K562 (cell line): ENCODE measurements around the gene NUP188. TPM values are rescaled to one million over a fixed set of nuclear protein-coding genes. Genes with fewer than 3 reads are reported as not detected.

ENCODE experiments used
- ATAC-seq: fragments of 200-7000 bp; cut with Tn5 transposase; 3 replicates; pipeline ENCODE4 v1.9.1; 2020; ENCODE audit warnings: moderate library complexity
- BruUV-seq: library from RNA; stranded (reverse); fragments of 400-500 nt; replicated peaks from 2 replicates; lab custom pipeline; 2021; lab: Mats Ljungman, UMichigan
- CTCF ChIA-PET: fragments of 300-600 bp; formaldehyde crosslinking; extraction: SDS; loops from one replicate; lab custom pipeline; 2021; ENCODE audit warnings: low intra/inter-chr PET ratio; lab: Yijun Ruan, JAX
- POLR2A ChIA-PET: fragments of 300-600, 350-650 bp; sonication (Branson Sonifier 250); formaldehyde crosslinking; extraction: SDS; loops from one replicate; lab custom pipeline; 2021; ENCODE audit warnings: antibody characterized with exemption, inconsistent platforms; lab: Yijun Ruan, JAX
- DNase-seq, 4 experiments: peaks; one replicate each; pipeline versions ENCODE4 v3.0.0 to v3.0.0-alpha.2; 2011 to 2018; ENCODE audit warnings: low spot score in 3 of 4, mixed read lengths in 3 of 4; ENCODE audit errors: extremely low read depth in 1 of 4
- FAIRE-seq: peaks from 2 replicates; lab custom pipeline; 2011; peaks lifted over from hg19 to GRCh38; lab: Jason Lieb, UNC
- H2AFZ ChIP-seq: 2 replicates; pipeline ENCODE4 v1.6.0; 2011; ENCODE audit warnings: low read depth, low read length, control low read depth, inconsistent platforms
- H3K27ac ChIP-seq: fragments of 200-600 bp; 3 replicates; pipeline ENCODE4 v1.8.0; 2011; ENCODE audit warnings: low read depth, mild to moderate bottlenecking, control low read depth, inconsistent platforms, low read length, moderate library complexity, mixed read lengths; ENCODE audit errors: extremely low read depth
- H3K27me3 ChIP-seq, 2 experiments: fragments of 300-600 bp in 1 of 2; 2 replicates in 1 of 2; 3 replicates in 1 of 2; pipeline versions ENCODE4 v1.6.0 to v1.8.0; 2011; ENCODE audit warnings: inconsistent platforms in 2 of 2, low read length in 2 of 2, mild to moderate bottlenecking in 1 of 2, mixed read lengths in 1 of 2, moderate library complexity in 1 of 2; ENCODE audit not compliant: control insufficient read depth in 2 of 2, insufficient read depth in 2 of 2
- H3K36me3 ChIP-seq: fragments of 300-600 bp; 3 replicates; pipeline ENCODE4 v1.8.0; 2011; ENCODE audit warnings: mild to moderate bottlenecking, low read length, inconsistent platforms; ENCODE audit not compliant: control insufficient read depth, insufficient read depth
- H3K4me1 ChIP-seq, 2 experiments: fragments of 200-600 bp in 1 of 2; replicated peaks in 1 of 2; 2 replicates in 1 of 2; 3 replicates in 1 of 2; pipeline versions ENCODE4 v1.5.1 to v1.8.0; 2011; ENCODE audit warnings: inconsistent platforms in 2 of 2, low read length in 2 of 2, mild to moderate bottlenecking in 1 of 2, mixed read lengths in 1 of 2, moderate library complexity in 1 of 2; ENCODE audit not compliant: control insufficient read depth in 2 of 2, insufficient read depth in 2 of 2
- H3K4me2 ChIP-seq: 2 replicates; pipeline ENCODE4 v1.6.1; 2011; ENCODE audit warnings: low read length, control low read depth, inconsistent platforms, mixed read lengths; ENCODE audit not compliant: insufficient read depth
- H3K4me3 ChIP-seq: fragments of 200-600 bp; sonication (generic), shearing (Covaris generic); 2 replicates; pipeline ENCODE4 v1.5.1; 2016; ENCODE audit warnings: control low read depth, inconsistent platforms
- H3K79me2 ChIP-seq: fragments of 200-600 bp; 3 replicates; pipeline ENCODE4 v1.8.0; 2011; ENCODE audit warnings: low read length, inconsistent platforms; ENCODE audit not compliant: control insufficient read depth, insufficient read depth
- H3K9ac ChIP-seq, 2 experiments: 2 replicates each; pipeline versions ENCODE4 v1.6.0 to v1.6.1; 2011; ENCODE audit warnings: low read depth in 2 of 2, low read length in 2 of 2, control low read depth in 1 of 2, inconsistent platforms in 1 of 2, mild to moderate bottlenecking in 1 of 2, mixed read lengths in 1 of 2; ENCODE audit not compliant: insufficient read depth in 1 of 2
- H3K9me1 ChIP-seq: one replicate; pipeline ENCODE4 v1.6.0; 2011; ENCODE audit warnings: inconsistent platforms, mild to moderate bottlenecking, low read length, moderate library complexity; ENCODE audit not compliant: control insufficient read depth, insufficient read depth
- H3K9me3 ChIP-seq: replicated peaks from 2 replicates; pipeline ENCODE4 v1.5.1; 2011; ENCODE audit warnings: low read depth, low read length, inconsistent platforms; ENCODE audit not compliant: control insufficient read depth, insufficient read depth
- H4K20me1 ChIP-seq: replicated peaks from 2 replicates; pipeline ENCODE4 v1.6.1; 2011; ENCODE audit warnings: low read length, inconsistent platforms, mixed read lengths; ENCODE audit not compliant: control insufficient read depth, insufficient read depth
- ETS2 ChIP-seq: IDR thresholded peaks from 2 replicates; pipeline ENCODE4 v1.6.1; 2016; ENCODE audit warnings: borderline replicate concordance, missing genetic modification characterization, mild to moderate bottlenecking, moderate library complexity, missing compliant biosample characterization; ENCODE audit not compliant: poor library complexity, severe bottlenecking
- FOXP1 ChIP-seq: sonication (generic); formaldehyde crosslinking; IDR thresholded peaks from 2 replicates; pipeline ENCODE4 v1.8.0; 2022; ENCODE audit warnings: mild to moderate bottlenecking, missing genetic modification reagents
- HDAC1 ChIP-seq, 2 experiments: fragments of 450-650 bp; IDR thresholded peaks; 2 replicates each; pipeline ENCODE4 v1.6.1; 2016 to 2017; ENCODE audit warnings: inconsistent platforms in 1 of 2, mild to moderate bottlenecking in 1 of 2, moderate library complexity in 1 of 2
- JUN ChIP-seq, 2 experiments: sonication (generic) in 1 of 2; formaldehyde crosslinking in 1 of 2; IDR thresholded peaks; 2 replicates each; pipeline versions ENCODE4 v1.6.1 to v1.8.0; 2012 to 2022; ENCODE audit warnings: borderline replicate concordance in 2 of 2, mild to moderate bottlenecking in 2 of 2, improper control_type of control experiment in 1 of 2, low read depth in 1 of 2, low read length in 1 of 2, missing genetic modification reagents in 1 of 2
- ZFP36 ChIP-seq: fragments of 150-350 bp; IDR thresholded peaks from 2 replicates; pipeline ENCODE4 v1.6.1; 2018; ENCODE audit warnings: low read length, low read depth; ENCODE audit not compliant: partially characterized antibody
- ZNF121 ChIP-seq: sonication (generic); formaldehyde crosslinking; conservative IDR thresholded peaks from 2 replicates; pipeline ENCODE4 v1.8.0; 2022; ENCODE audit warnings: missing genetic modification reagents
- ZNF133 ChIP-seq: fragments of 250-450 bp; sonication (Bioruptor Pico); IDR thresholded peaks from 2 replicates; pipeline ENCODE4 v1.4.0; 2020; ENCODE audit warnings: mild to moderate bottlenecking
- WGBS: fragments of 100-300 bp; shearing (Covaris generic); methylation state at CpG from one replicate; pipeline ENCODE4 v1.1.6; 2016; ENCODE audit warnings: low coverage, mixed read lengths; ENCODE audit not compliant: insufficient coverage; ENCODE audit errors: missing lambda C conversion rate; 5-methylcytosine and 5-hydroxymethylcytosine counted together
- in situ Hi-C: fragments of 300-500 bp; cut with MboI; formaldehyde crosslinking; loops from 4 replicates; pipeline ENCODE4 v1.15.0; 2018; ENCODE audit warnings: inconsistent platforms, mixed read lengths
- intact Hi-C: fragments of 100-400 bp; cut with micrococcal nuclease; formaldehyde crosslinking; loops from 2 replicates; pipeline ENCODE4 v1.14.2; 2022
- polyA plus RNA-seq, 8 experiments: library from polyadenylated mRNA; depleted of rRNA in 4 of 8; stranded (reverse) in 5 of 8; unstranded in 3 of 8; fragments of >200 nt; fragmentation: Nextera tagmentation in 2 of 8; fragmentation: Illumina TruSeq in 1 of 8; extraction: Ambion mirVana in 2 of 8; extraction: Trizol in 1 of 8; gene quantifications; 2 replicates each; pipeline versions ENCODE4 v1.2.1 to v1.2.3, GENCODE V29; 2011 to 2014; ENCODE audit warnings: inconsistent platforms in 1 of 8, missing spikeins in 1 of 8
- total RNA-seq, 7 experiments: library from RNA; depleted of rRNA in 6 of 7; stranded (reverse); fragments of >200 nt in 6 of 7; fragmentation: Illumina TruSeq in 2 of 7; extraction: Trizol in 2 of 7; gene quantifications; 2 replicates each; pipeline versions ENCODE4 v1.2.1 to v1.2.3, GENCODE V29; 2011 to 2021; ENCODE audit warnings: low replicate concordance in 1 of 7

The NUP188 gene
- total and polyA plus RNA-seq, 9 of the 15 experiments (the other 6 are each of a cell fraction or from before 2014, with no cell fraction given) = 11.7 to 135 (median 70.6) TPM

- no peak overlapping the region for H3K4me2 ChIP-seq
- H3K4me1 ChIP-seq = peaks cover 0 to 25% of the 10 kb centered on the region in 2 experiments; a peak in 1 of 5 replicates
- BruUV-seq = no TSS peak
- H3K9ac ChIP-seq = no peak overlapping the region
- no peak for TF ChIP-seq JUN (IDR thresholded peaks at IDR 0.05; ENCODE audit: borderline replicate concordance, low read depth, low read length)
- no peak for TF ChIP-seq JUN (CRISPR knock-in tag; IDR thresholded peaks at IDR 0.05; ENCODE audit: borderline replicate concordance)
- no peak for TF ChIP-seq HDAC1 (IDR thresholded peaks at IDR 0.05)
- no peak for TF ChIP-seq ETS2
- peak; percentile 78 for TF ChIP-seq ZNF121 (CRISPR knock-in tag)
- FAIRE-seq = no peak
- no peaks in the 10 kb centered on the region; the same call in 1 of the 2 replicates for H4K20me1 ChIP-seq
- no peak for DNase-seq
- H3K27me3 ChIP-seq = no peaks in the 10 kb centered on the region
- H2AFZ ChIP-seq = no peak overlapping the region
- 93% methylated on average over 6 of the region's 7 CpGs for WGBS
- no peak for ATAC-seq
- no peaks in the 10 kb centered on the region for H3K9me1 ChIP-seq
- no peak overlapping the region for H3K4me3 ChIP-seq
- H3K9me3 ChIP-seq = no peaks in the 10 kb centered on the region
- in situ Hi-C loops = no loop called here
- CTCF ChIA-PET = no interaction called here
- no peaks in the 10 kb centered on the region for H3K79me2 ChIP-seq
- no peak overlapping the region for H3K27ac ChIP-seq
- POLR2A ChIA-PET = interaction anchor here (2.0 kb wide), 1 partner anchor 10 kb away, joined by 6 read pairs; no protein-coding TSS in a partner anchor
- peaks cover 23% of the 10 kb centered on the region; the same call in 2 of the 3 replicates for H3K36me3 ChIP-seq
- intact Hi-C loops = no loop called here
These were observed 46.1 kb upstream of the NUP188 start for GRCh38 chr9:128901379-128901778.

- 83% methylated on average over 2 of the region's 5 CpGs for WGBS
- CTCF ChIA-PET = no interaction called here
These were observed 45.7 kb upstream of the NUP188 start for GRCh38 chr9:128901822-128902221.

More at GRCh38 chr9:128901822-128902221, 45.7 kb upstream of the NUP188 start:
- DNase-seq (no peak), FAIRE-seq (no peak), ATAC-seq (no peak)
- Histone ChIP-seq H3K79me2 (no peaks in the 10 kb centered on the region), H3K27me3 (no peaks in the 10 kb centered on the region), H3K9ac (peak overlapping the region in 1 of 2 experiments; percentile 66; a peak in 2 of 4 replicates), H3K9me1 (no peaks in the 10 kb centered on the region), H3K4me2 (no peak overlapping the region), H3K4me1 (peaks cover 0 to 25% of the 10 kb centered on the region in 2 experiments; a peak in 1 of 5 replicates), H4K20me1 (no peaks in the 10 kb centered on the region; the same call in 1 of the 2 replicates), H3K9me3 (no peaks in the 10 kb centered on the region), H3K27ac (no peak overlapping the region), H2AFZ (no peak overlapping the region), H3K4me3 (no peak overlapping the region), H3K36me3 (peaks cover 20% of the 10 kb centered on the region; the same call in 2 of the 3 replicates)
- TF ChIP-seq ZFP36 (peak; percentile 22), FOXP1 (CRISPR knock-in tag) (no peak), ZNF133 (CRISPR knock-in tag) (no peak)
- intact Hi-C loops = no loop called here
- in situ Hi-C loops = no loop called here
- BruUV-seq = no TSS peak
- POLR2A ChIA-PET = interaction anchor here (2.0 kb wide), 1 partner anchor 10 kb away, joined by 6 read pairs; no protein-coding TSS in a partner anchor
